NCI-H1436 (cell line): ENCODE data around the gene EPHA2.
"Not testable (repeated sequence)": the region's sequence is repeated elsewhere in the genome, so short reads cannot be mapped to it uniquely, and the experiment has no call there.

Experiments used
- DNase-seq: peaks from one replicate; lab custom pipeline; 2025; lab: John Stamatoyannopoulos, UW

EPHA2 gene

DNA sequence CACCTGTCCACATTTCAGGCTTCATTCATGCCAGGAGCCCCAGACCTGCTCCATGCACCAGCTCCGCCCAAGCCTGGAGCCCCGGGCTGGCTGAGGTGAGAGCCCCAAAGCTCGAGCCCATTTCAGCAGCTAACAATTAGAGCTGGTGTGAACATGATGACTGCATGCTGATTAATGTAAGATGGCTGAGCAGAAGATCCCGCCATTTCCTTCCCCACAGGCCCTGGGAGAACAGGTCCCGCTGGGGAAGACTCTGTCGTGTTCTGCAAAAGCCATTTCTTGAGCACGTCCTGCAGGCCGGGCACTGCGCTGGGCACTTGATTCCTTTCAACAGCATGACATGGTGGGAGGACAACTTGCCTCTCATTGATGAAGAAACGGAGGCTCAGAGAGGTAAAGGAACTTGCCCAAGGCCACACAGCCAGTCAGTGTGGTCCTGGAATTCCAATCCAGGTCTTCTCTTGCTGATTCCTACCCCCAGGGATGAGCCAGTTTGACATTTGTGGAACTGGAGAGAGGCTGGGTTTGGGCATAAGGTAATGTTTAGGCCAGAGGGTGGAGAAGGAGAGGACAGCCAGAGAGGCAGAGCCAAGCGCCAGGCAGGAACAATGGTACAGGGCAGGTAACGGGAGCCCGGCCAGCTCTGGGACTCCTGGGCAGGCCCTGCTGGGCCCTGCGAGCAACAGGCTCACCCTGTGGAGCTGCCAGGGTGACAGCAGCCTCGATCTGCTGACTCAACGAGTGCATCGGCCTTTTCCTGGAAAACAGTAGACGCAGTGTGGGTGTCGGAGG, 28.1 kb upstream of the EPHA2 start:
- no peak for DNase-seq

DNA sequence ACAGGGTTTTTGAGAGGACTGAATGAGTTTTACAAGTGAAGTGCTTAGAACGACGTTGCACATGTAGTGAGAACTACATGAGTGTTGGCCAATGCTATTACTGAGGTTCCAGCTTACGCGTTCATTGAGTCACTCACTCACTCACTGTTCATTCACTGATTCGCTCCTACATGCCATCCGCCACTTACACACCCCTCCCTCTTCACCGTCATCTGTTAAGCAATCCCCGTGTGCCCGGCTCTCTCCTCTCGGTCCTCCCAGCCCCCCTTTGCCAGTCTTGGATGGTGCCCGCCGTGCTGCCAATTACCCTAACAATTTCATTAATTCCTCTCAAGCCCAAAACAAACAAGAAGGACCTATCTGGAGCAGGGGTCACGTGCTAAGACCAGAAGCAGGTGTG, 27.3 kb upstream of the EPHA2 start:
- no peak for DNase-seq

DNA sequence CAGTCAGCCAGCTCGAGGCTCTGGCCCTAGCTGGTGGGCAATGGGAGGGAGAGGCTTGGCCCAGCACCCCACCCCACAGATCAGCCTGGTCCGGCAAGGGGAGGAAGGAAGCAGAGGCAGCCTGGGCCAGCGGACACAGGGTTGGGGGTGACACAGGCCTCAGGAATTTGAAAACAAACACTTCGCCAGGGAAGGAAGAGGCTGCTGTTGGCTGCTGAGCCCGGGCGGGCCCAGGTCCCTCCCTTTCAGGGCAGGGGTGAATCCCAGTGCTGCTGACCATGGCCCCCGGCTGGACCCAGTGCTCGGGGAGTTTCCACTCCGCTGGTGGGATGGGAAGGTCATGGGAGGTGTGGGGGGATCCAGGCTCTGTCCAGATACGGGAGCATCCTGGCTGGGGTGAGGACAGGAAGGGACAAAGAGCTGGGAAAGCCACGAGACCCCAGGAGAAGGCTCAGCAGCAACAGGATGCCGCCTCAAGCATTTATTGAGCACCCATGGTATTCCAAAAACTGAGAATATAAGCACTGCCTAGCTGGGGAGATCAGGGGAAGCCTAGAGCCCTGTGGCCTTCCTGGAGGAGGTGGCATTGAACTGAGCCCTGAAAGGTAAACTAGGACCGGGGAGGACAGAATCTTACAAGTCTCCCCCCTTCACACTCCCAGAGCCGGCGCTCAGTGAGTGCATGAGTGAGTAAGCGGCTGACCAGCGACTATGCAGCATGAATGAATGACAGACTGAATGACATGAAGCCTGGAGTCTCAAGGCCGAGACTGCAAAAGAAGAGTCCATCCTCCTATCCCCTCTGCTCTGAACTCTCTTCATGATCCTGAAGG, 26.2 kb upstream of the EPHA2 start:
- no peak for DNase-seq

DNA sequence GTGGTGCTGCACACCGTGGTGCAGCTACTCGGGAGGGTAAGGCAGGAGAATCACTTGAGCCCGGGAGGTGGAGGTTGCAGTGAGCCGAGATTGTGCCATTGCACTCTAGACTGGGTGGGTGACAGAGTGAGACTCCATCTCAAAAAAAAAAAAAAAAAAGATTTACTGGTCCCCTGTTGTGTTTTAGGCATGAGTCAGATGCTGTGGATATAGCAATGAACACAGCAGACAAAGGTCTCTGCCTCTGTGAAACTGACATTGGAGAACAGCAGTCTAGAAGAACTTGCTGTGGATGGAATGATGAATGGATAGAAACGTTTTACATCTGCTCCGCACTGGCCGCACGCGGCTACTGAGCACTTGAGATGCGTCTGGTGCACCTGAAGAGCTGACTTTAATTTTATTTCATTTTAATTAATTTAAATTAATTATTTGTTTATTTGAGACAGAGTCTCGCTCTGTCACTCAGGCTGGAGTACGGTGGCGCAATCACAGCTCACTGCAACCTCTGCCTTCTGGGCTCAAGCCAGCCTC, 24.5 kb upstream of the EPHA2 start:
- DNase-seq: no peak

DNA sequence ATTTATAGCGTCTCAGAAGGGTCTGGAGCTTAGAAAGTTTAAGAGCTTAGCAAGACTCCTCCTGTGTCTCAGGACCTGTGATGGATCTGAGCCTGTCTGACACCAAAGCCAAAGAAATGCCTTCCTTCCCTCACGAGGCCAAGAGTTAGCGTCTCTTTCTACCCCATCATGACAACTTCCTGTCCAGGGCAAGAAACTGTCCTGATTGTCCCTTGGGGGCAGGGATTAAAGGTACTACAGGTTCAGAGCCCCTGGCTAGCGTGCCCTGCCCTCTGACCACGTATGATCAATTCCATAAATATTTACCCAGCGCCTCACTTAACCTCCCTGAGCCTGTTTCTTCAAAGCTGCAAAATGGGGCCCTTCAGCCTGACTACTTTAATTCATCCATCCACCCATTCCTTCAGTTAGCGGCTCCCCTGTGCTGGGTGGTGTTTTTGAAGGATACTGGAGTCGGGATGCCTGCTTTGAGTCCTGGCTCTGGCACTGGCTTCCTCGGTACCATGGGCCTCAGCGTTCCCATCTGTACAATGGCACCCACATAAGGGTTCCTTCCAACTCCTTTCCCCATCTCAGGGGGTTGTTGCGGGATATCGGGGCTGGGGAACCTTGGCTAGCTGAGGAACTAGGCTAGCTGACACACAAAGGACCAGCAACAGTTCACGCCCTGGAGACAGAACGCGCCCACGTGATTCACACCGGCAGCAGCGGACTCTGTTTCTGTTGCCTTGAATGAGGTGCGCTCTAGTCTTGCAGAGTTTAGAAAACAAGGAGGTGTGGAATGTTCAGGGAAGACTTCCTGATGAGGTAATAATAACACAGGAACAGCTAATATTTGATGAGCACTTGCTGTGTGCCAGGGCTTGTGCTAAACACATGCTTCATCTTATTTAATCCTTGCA, 23.0 kb upstream of the EPHA2 start:
- DNase-seq: no peak

DNA sequence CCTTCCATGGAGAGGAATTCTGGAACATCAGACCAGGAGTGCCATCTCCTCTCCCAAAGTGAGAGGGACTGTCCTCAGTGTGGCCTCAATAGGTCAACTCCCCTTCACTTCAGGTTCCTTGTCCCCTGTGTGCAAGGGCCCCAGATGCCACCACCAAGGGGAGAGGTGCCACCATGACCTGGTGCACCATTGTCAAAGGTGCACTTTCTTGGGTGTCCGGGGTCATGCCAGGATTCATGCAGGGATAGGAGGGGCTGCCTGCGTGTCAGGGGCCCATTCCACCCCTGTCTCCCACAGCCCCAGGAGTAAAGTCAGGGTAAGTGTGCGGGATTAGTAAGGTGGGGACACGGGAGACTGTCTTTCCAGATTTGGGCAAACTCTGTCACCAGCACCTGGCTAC, 21.4 kb upstream of the EPHA2 start:
- DNase-seq: no peak

DNA sequence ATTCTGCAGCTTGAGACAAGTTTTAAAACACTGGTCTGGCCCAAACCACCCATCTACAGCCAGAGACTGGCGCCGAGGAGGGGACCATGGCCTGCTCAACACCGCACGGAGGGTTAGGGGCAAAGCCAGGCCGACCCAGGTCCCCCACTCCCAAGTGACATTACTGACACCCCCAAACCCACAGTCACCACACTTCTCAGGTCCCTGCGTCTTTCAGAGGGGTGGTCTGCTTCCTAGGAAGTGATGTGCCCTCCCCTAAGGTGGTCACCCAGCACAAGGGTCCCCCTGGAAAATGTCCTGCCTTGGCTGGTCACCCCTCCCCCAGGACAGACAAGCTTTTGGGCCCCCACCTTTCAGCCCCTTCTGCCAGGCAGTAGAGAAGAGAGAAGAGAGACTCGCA, 20.8 kb upstream of the EPHA2 start:
- DNase-seq: no peak

DNA sequence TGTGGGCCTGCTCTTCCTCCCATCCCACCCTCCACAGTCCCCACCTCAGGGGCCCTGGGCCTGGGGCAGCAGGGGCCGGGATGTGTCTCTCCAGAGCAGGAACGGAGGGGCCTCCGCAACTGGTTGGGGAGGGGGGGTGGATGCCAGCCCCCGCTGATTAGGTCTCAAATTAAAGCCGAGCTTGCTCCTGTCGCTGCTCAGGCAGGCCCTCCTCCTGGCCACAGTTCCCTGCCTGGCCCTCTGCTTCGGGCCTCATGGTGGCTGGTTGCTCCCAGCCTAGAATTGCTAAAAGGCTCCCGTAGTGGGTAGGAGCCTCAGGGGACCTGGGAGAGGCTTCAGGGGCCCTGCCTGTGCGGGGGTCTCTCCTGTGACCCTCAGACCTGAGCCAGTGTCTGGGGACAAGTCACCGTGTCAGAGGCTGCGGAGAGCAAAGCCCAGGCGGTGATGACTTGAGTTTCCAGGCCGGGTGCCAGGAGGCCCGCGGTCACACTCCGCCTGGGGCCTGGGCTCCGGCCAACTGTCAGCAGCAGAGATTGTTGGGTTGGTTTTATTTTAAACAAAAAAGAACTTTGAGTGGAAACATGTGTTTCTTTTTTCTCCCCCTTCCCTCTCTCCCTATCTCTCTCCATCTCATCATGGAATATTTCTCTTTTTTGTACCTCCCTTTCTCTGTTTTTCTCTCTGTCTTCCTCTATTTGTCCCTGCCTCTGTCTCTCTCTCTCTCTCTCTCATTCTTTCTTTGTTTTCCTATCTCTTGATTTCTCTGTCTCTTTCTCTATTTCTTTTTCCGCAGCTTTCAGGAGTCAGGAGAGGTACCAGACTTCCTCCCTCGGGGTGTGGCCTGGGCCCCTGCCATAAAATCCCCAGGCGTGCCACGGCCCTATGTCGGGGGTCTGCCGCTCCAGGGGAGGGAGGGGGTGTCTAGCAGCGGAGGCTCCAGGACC, 20.0 kb upstream of the EPHA2 start:
- DNase-seq: no peak

DNA sequence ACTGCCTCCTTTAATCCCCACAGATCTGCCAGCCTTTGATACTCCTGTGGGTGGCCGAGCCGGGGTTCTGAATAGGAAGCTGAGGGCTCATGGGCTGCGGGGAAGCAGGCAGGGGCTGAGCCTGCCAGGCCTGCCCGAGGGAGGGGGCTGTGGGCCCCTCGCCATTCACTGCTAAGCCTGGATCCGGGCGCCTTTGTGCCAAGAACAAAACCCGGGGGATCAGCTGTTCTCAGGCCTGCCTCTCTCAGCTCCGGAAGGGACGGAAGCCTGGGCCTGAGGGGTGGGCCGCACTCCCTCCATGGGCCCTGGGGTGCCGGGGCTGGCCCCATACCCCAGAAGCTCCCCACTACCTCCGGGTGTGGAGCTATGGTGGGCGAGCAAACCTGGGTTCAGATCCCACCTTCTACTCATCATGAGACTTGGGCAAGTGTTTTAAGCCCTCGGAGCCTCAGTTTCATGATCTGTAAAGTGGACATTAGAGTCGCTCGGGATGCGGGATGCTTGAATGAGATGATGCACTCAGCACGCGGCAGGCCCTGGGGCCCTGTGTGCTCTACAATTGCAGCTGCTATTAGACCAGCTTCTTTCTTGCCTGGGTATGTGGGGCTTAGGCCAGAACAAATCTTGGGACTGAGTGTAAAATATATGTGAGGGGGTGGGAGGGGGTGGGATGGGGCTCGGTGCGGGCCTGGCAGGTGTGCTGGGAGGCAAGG, 19.2 kb upstream of the EPHA2 start:
- DNase-seq: no peak

DNA sequence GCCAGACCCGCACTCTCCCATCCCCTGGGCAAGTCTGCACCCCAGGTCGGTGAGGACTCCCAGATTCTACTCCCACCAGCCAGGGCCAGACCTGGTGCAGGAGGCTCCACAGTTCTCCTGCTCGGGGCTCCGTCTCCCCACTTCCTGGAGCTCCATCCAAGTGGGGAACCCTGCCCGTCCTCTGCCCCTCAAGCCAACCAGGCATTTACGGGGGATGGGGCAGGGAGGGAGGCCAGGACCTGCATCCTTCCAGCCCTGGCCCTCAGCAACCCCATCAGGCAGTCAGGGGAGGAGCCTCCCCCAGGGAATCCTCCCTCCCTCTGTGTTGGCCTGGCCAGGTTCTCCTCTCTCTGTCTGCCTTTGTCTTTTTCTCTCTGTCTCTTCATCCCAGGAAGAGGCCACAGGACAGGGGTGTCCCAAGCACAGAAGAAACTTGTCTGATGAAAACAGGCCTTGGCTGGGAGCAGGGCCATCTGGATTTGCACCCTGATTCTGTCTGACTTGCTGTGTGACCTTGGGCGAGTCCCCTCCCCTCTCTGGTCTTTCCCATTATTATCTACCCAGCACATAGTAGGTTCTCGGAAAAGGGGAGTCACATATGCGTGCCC, 18.5 kb upstream of the EPHA2 start:
- no peak for DNase-seq

DNA sequence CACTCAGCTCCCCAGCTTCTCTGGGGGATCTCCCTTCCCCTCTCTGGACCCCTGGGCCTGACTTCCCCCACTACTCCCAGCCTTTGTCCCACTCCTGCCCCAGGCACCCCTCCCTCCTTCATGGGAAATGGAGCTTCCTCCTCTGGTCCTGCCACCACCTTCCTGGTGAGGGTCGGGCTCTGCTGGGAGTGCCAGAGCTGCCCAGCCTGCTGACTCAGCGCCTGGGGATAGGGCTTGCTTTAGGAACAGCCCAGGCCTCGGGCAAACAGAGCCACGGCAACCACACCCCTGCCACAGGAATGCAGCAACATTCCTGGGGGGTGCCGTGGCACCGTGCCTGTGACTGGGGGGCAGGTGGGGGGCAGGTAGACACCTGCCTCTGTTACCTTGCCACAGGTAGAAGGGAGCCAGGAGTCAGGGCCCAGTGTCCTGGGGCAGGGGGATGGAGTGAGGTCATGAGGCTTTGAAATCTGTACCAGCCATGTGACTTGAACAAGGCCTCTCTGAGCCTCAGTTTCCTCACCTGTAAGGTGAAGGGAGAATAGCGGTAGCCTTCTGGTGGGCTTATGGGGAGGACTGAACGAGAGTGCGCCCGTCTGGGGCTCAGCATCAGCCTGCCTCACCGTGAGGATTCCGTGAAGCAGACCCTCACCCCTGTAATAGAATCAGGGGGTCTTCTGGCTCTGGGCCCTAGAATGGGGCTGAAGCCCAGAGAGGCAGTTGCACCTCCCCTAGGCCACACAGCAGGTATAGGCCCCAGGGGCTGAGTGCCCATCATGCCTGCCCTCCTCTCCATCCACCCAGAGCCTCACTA, 17.8 kb upstream of the EPHA2 start:
- DNase-seq: no peak

DNA sequence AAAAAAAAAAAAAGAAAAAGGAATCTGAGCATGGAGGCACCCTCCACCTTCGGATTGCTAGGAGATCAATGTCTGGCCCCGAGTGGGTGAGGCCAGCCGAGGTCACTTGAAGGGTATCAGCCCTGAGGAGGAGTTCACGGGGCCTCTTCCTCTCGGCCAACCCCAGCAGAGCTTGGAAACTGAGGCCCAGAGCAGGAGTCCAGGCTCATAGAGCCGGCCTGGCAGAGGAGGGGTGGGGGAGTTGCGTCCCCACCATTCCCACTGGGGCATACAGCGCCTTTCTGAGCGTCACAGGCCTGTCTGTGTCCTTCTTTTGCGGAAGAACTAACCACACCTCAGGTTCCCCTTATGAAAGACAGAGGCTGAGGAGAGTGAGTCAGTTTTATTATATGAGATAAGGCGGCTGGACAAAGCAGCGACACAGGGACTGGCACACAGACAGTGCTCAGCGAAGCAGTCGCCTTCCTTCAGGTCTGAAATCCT, 17.1 kb upstream of the EPHA2 start:
- no peak for DNase-seq

DNA sequence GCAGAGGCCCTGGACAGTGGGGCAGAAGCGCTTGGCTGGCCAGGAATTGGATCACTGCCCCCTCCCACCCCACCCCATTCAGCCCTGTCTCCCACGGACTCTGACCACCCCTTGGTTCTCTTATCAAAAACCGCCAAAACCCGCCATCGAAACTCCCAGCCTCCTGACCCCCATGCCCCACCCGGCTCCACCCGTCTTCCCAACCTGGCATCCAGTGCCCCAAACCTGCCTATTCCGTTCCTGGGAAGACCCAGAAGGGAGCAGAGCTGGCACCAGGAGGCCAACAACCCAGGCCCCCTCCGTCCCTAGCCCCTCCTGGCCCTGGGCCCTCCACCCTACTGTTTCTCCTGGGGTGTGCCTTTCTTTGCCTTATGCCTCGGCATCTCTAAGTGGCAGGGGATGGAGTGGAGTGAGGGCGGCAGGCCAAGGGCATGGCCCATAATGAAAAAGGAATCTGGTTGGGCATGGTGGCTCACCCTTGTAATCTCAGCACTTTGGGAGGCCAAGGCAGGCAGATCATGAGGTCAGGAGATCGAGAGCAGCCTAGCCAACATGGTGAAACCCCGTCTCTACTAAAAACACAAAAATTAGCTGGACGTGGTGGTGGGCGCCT, 16.5 kb upstream of the EPHA2 start:
- DNase-seq: no peak

DNA sequence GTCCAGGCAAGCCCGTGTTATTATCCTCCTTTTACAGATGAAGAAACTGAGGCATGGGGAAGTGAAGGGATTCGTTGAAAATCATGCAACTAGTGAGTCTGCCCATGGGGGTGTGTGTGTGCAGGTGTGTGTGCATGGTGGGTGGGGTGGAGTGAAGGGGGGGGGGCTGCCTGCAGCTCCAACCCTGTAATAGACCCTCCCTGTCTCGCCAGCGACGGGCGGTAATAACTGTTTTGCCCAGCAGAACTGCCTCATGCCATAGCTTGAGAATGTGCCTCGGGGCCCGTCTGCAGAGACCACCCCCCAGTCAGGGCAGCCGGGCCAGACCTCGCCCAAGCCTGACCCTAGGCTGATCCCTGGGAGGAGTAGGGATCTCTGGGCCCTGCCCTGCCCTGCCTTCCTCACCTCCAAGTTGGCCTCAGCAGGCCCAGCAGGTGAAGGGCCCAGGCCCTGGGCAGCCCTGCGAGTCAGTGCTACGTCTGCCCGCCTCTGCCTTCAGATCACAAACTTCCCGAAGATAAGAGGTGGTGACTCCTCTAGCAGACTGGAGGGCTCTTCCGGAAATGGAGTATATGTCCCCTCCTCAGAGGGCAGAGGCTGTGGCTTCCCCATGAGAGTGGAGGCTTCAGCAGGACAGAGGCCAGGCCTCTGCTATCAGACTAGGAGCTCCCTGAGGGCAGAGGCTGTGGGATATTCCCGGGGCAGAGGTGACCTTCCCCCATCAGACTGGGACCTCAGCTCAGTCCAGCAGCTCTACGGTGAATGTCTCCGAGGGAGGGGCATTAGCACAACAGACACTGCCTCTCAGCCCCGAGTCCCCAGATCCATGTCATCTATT, 15.7 kb upstream of the EPHA2 start:
- no peak for DNase-seq

DNA sequence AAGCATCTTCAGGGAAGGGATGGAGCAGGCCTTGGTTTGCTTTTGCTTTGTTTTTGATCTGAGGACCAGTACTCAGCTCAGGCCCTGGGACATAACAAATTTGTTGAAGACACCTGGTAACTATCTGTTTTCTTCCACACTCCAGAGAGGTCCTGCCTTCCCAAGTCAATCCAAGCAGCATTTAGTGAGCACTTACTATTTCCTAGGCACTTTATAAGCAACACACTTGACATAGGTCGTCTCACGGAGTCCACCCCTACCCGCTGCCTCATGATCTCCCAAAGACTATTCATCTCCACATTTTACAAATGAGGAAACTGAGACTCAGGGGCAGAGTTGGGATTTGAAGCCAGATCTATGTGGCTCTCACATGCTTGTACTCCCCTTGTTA, 14.4 kb upstream of the EPHA2 start:
- no peak for DNase-seq

DNA sequence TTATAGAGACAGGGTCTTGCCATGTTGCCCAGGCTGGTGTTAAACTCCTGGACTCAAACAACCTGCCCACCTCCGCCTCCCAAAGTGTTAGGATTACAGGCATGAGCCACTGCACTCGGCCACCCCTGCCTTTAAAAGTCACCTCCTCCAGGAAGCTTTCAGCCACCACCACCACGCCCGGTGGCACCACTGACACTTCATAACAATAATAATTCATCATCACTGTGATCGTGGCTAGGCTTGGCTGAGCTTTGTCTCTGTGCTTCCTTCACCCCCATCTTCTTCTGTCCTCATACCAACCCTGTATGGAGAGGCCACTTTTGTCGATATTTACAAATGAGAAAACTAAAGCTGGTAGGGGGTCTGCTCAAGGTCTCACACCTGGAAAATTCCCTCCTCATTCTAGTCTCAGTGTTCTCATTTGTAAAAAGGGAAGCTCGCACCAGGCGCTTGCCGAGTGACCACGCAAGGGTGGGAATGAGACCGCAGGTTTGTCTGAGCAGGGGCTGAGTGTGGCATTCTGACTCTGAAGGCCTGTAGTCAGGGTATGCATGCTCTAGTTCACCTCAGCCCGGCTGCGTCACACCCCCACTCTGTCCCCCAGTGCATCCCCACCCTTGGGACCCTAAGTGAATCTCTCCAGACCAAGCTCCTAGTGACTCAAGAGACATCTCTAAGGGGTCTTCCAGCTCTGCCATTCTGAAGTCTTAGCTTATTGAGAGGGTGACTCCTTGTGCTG, 12.9 kb upstream of the EPHA2 start:
- no peak for DNase-seq

DNA sequence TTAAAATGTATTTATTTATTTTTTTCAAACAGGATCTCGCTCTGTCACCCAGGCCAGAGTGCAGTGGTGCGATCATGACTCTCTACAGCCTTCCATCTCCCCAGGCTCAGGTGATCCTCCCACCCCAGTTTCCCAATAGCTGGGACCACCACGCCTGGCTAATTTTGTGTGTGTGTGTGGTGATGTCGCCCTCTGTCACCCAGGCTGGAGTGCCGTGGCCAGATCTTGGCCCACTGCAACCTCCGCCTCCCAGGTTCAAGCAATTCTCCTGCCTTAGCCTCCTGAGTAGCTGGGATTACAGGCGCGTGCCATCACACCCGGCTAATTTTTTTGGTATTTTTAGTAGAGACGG, 12.3 kb upstream of the EPHA2 start:
- not testable (repeated sequence) for DNase-seq
